SK-N-SH treated with all-trans-retinoic acid at 6 μM for 48 hours (cell line): Measurements from ENCODE around the gene SCGB1D4.

ENCODE experiments used
- ATAC-seq: fragments of 200-7000 bp; cut with Tn5 transposase; 3 replicates; pipeline ENCODE4 v1.9.1; 2020; ENCODE audit warnings: mild to moderate bottlenecking, moderate library complexity
- ARNTL ChIP-seq: fragments of 450-650 bp; formaldehyde crosslinking; IDR thresholded peaks from 2 replicates; pipeline ENCODE4 v1.5.0; 2020; ENCODE audit warnings: low read depth, mild to moderate bottlenecking, moderate library complexity, borderline replicate concordance
- BACH2 ChIP-seq: fragments of 250-450 bp; sonication (Bioruptor Pico); IDR thresholded peaks from 2 replicates; pipeline ENCODE4 v1.9.0; 2021; ENCODE audit warnings: mild to moderate bottlenecking, borderline replicate concordance
- CREB5 ChIP-seq: fragments of 250-450 bp; sonication (Bioruptor Pico); IDR thresholded peaks from 2 replicates; pipeline ENCODE4 v1.5.1; 2020; ENCODE audit warnings: low read depth, mild to moderate bottlenecking, moderate library complexity
- CSRNP3 ChIP-seq: fragments of 250-450 bp; sonication (Bioruptor Pico); IDR thresholded peaks from 2 replicates; pipeline ENCODE4 v1.5.1; 2021; ENCODE audit warnings: mild to moderate bottlenecking, moderate library complexity
- ESRRG ChIP-seq: fragments of 250-450 bp; sonication (Bioruptor Pico); IDR thresholded peaks from 2 replicates; pipeline ENCODE4 v1.6.1; 2021; ENCODE audit warnings: mild to moderate bottlenecking
- OSR1 ChIP-seq: fragments of 250-450 bp; sonication (Bioruptor Pico); IDR thresholded peaks from 2 replicates; pipeline ENCODE4 v1.8.0; 2022; ENCODE audit warnings: moderate library complexity, mild to moderate bottlenecking, inconsistent platforms
- PATZ1 ChIP-seq: fragments of 250-450 bp; sonication (Bioruptor Pico); IDR thresholded peaks from 2 replicates; pipeline ENCODE4 v1.8.0; 2020; ENCODE audit warnings: mild to moderate bottlenecking, moderate library complexity, borderline replicate concordance
- POU6F1 ChIP-seq: fragments of 250-450 bp; sonication (Bioruptor Pico); IDR thresholded peaks from 2 replicates; pipeline ENCODE4 v1.8.0; 2021; ENCODE audit warnings: low read depth, mild to moderate bottlenecking, moderate library complexity, borderline replicate concordance
- PPARA ChIP-seq: fragments of 250-450 bp; sonication (Bioruptor Pico); IDR thresholded peaks from 2 replicates; pipeline ENCODE4 v1.5.0; 2020; ENCODE audit warnings: mild to moderate bottlenecking, borderline replicate concordance
- RARB ChIP-seq: fragments of 250-450 bp; sonication (Bioruptor Pico); IDR thresholded peaks from 2 replicates; pipeline ENCODE4 v1.8.0; 2021; ENCODE audit warnings: mild to moderate bottlenecking, moderate library complexity
- TCF4 ChIP-seq: fragments of 250-450 bp; sonication (Bioruptor Pico); IDR thresholded peaks from 2 replicates; pipeline ENCODE4 v1.8.0; 2021; ENCODE audit warnings: mild to moderate bottlenecking, moderate library complexity, borderline replicate concordance
- TOX ChIP-seq: fragments of 250-450 bp; sonication (Bioruptor Pico); IDR thresholded peaks from 2 replicates; pipeline ENCODE4 v1.8.0; 2021; ENCODE audit warnings: mild to moderate bottlenecking, moderate library complexity, borderline replicate concordance
- TSHZ2 ChIP-seq: fragments of 250-450 bp; sonication (Bioruptor Pico); IDR thresholded peaks from 2 replicates; pipeline ENCODE4 v1.5.0; 2020; ENCODE audit warnings: mild to moderate bottlenecking, moderate library complexity
- ZC3H10 ChIP-seq: fragments of 250-450 bp; sonication (Bioruptor Pico); IDR thresholded peaks from 2 replicates; pipeline ENCODE4 v1.5.1; 2021; ENCODE audit warnings: mild to moderate bottlenecking, moderate library complexity
- ZFP3 ChIP-seq: fragments of 250-450 bp; sonication (Bioruptor Pico); IDR thresholded peaks from 2 replicates; pipeline ENCODE4 v1.5.0; 2020; ENCODE audit warnings: mild to moderate bottlenecking, moderate library complexity
- ZFP30 ChIP-seq: fragments of 450-650 bp; formaldehyde crosslinking; IDR thresholded peaks from 2 replicates; pipeline ENCODE4 v1.5.0; 2022; ENCODE audit warnings: mild to moderate bottlenecking, moderate library complexity
- ZNF565 ChIP-seq: fragments of 450-650 bp; formaldehyde crosslinking; conservative IDR thresholded peaks from 2 replicates; pipeline ENCODE4 v1.5.0; 2020; ENCODE audit warnings: low read depth, mild to moderate bottlenecking, moderate library complexity
- ZNF70 ChIP-seq: fragments of 450-650 bp; formaldehyde crosslinking; IDR thresholded peaks from 2 replicates; pipeline ENCODE4 v1.5.0; 2020; ENCODE audit warnings: mild to moderate bottlenecking, moderate library complexity
- ZNF8 ChIP-seq: fragments of 450-650 bp; formaldehyde crosslinking; IDR thresholded peaks from 2 replicates; pipeline ENCODE4 v1.5.0; 2020; ENCODE audit warnings: mild to moderate bottlenecking, moderate library complexity

SCGB1D4 gene

GRCh38 chr11:62267576-62267975 is 31.3 kb downstream of the SCGB1D4 start (continued):
- TF ChIP-seq POU6F1 (CRISPR knock-in tag) (no peak), CREB5 (CRISPR knock-in tag) (no peak), PPARA (CRISPR knock-in tag) (no peak)

- ATAC-seq, result no peak
- no peak for TF ChIP-seq CSRNP3 (CRISPR knock-in tag)
- no peak for TF ChIP-seq TCF4 (CRISPR knock-in tag)
- no peak for TF ChIP-seq ZNF8 (CRISPR knock-in tag)
- TF ChIP-seq ARNTL, result no peak
- no peak for TF ChIP-seq CREB5 (CRISPR knock-in tag)
- TF ChIP-seq PPARA (CRISPR knock-in tag), result no peak
- TF ChIP-seq OSR1 (CRISPR knock-in tag), result no peak
- no peak for TF ChIP-seq ZFP3 (CRISPR knock-in tag)
- TF ChIP-seq BACH2 (CRISPR knock-in tag), result no peak
- TF ChIP-seq PATZ1 (CRISPR knock-in tag), result no peak
- TF ChIP-seq TOX, result no peak
- TF ChIP-seq ZNF70 (CRISPR knock-in tag), result no peak
- no peak for TF ChIP-seq ZC3H10 (CRISPR knock-in tag)
- no peak for TF ChIP-seq ZFP30 (CRISPR knock-in tag)
- no peak for TF ChIP-seq ESRRG (CRISPR knock-in tag)
- TF ChIP-seq TSHZ2 (CRISPR knock-in tag), result no peak
- TF ChIP-seq ZNF565 (CRISPR knock-in tag), result no peak
Measured at GRCh38 chr11:62267050-62267449, 31.8 kb downstream of the SCGB1D4 start.

- ATAC-seq, result no peak
- TF ChIP-seq TCF4 (CRISPR knock-in tag), result no peak
- TF ChIP-seq RARB (CRISPR knock-in tag), result no peak
- no peak for TF ChIP-seq ZFP30 (CRISPR knock-in tag)
Measured at GRCh38 chr11:62266558-62266957, 32.3 kb downstream of the SCGB1D4 start.
